Vagina (tissue), 2 donors: ENCODE measurements around the gene KCNK4. TPM values are rescaled to one million over a fixed set of nuclear protein-coding genes. Genes with fewer than 3 reads are reported as not detected.
"Not testable (repeated sequence)": the region's sequence is repeated elsewhere in the genome, so short reads cannot be mapped to it uniquely, and the experiment has no call there.

Source experiments
- DNase-seq, 2 donors: peaks; one replicate each; pipeline ENCODE4 v3.0.0-alpha.2; 2017; ENCODE audit errors: extremely low spot score in 2 of 2
- H3K27ac ChIP-seq: fragments of 200-600 bp; sonication (generic); one replicate; pipeline ENCODE4 v1.5.1; 2019
- H3K27me3 ChIP-seq: fragments of 200-600 bp; sonication (generic); one replicate; pipeline ENCODE4 v1.5.1; 2019
- H3K36me3 ChIP-seq, 2 donors: fragments of 200-600 bp; sonication (generic); one replicate each; pipeline ENCODE4 v1.5.1; 2017 to 2019
- H3K4me1 ChIP-seq: fragments of 200-600 bp; sonication (generic); one replicate; pipeline ENCODE4 v1.5.1; 2019
- H3K4me3 ChIP-seq, 2 donors: fragments of 200-600 bp; sonication (generic); 1 replicate in 1 of 2; 2 replicates in 1 of 2; pipeline ENCODE4 v1.5.1; 2016 to 2019
- H3K9me3 ChIP-seq: fragments of 200-600 bp; sonication (generic); one replicate; pipeline ENCODE4 v1.5.1; 2019
- POLR2A ChIP-seq, 2 donors: fragments of 450-650 bp; IDR thresholded peaks; one replicate each; pipeline ENCODE4 v1.6.1; 2017; ENCODE audit warnings: antibody characterized with exemption in 2 of 2, mild to moderate bottlenecking in 2 of 2, moderate library complexity in 2 of 2
- POLR2AphosphoS5 ChIP-seq, 2 donors: sonication (generic); formaldehyde crosslinking; IDR thresholded peaks; one replicate each; pipeline ENCODE4 v1.9.0; 2017; ENCODE audit warnings: antibody characterized with exemption in 2 of 2, mild to moderate bottlenecking in 2 of 2, low read depth in 1 of 2; ENCODE audit not compliant: insufficient read depth in 1 of 2
- intact Hi-C: fragments of 100-400 bp; cut with DNase I; formaldehyde crosslinking; loops from one replicate; pipeline ENCODE4 v1.15.1; 2023
- total RNA-seq: library from RNA; depleted of rRNA; stranded (reverse); fragments of >200 nt; gene quantifications from one replicate; pipeline ENCODE4 v1.2.3, GENCODE V29; 2016
- TF ChIP-seq, protein P1 (sequence below), 3 experiments: fragments of 450-650 bp in 2 of 3; fragments of 200-600 bp in 1 of 3; sonication (generic) in 1 of 3; IDR thresholded peaks; one replicate each; pipeline ENCODE4 v1.5.1; 2017 to 2019; ENCODE audit warnings: antibody characterized with exemption in 3 of 3, mild to moderate bottlenecking in 2 of 3, moderate library complexity in 2 of 3

The KCNK4 gene
- total RNA-seq, 1 donor from 2014 or later, result 0.98 TPM

DNA sequence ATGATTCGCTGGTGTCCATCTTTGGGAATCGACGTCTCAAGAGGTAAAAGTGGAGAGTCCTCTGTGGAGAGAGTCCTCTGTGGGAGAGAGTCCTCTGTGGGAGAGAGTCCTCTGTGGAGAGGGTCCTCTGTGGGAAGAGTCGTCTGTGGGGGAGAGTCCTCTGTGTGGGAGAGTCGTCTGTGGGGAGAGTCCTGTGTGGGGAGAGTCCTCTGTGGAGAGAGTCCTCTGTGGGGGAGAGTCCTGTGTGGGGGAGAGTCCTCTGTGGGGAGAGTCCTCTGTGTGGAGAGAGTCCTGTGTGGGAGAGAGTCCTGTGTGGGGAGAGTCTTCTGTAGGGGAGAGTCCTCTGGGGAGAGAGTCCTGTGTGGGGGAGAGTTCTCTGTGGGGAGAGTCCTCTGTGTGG is 29.9 kb downstream of the KCNK4 start:
- Histone ChIP-seq H3K27me3 (no peaks in the 10 kb centered on the region), H3K9me3 (no peaks in the 10 kb centered on the region), H3K27ac (no peak overlapping the region), H3K4me1 (peaks cover 50% of the 10 kb centered on the region), H3K4me3 (no peak overlapping the region), H3K36me3 (peaks cover 0 to 13% of the 10 kb centered on the region in 2 donors)
- DNase-seq, result peak in 1 of 2 donors; percentile 77
- intact Hi-C loops, result no loop called here
- TF ChIP-seq, protein P1, sequence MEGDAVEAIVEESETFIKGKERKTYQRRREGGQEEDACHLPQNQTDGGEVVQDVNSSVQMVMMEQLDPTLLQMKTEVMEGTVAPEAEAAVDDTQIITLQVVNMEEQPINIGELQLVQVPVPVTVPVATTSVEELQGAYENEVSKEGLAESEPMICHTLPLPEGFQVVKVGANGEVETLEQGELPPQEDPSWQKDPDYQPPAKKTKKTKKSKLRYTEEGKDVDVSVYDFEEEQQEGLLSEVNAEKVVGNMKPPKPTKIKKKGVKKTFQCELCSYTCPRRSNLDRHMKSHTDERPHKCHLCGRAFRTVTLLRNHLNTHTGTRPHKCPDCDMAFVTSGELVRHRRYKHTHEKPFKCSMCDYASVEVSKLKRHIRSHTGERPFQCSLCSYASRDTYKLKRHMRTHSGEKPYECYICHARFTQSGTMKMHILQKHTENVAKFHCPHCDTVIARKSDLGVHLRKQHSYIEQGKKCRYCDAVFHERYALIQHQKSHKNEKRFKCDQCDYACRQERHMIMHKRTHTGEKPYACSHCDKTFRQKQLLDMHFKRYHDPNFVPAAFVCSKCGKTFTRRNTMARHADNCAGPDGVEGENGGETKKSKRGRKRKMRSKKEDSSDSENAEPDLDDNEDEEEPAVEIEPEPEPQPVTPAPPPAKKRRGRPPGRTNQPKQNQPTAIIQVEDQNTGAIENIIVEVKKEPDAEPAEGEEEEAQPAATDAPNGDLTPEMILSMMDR (IDR thresholded peaks at IDR 0.05), result no peak
- TF ChIP-seq POLR2AphosphoS5 (IDR thresholded peaks at IDR 0.05; ENCODE audit: insufficient read depth in 1 of 2, low read depth in 1 of 2) (no peak), POLR2A (IDR thresholded peaks at IDR 0.05) (no peak)

DNA sequence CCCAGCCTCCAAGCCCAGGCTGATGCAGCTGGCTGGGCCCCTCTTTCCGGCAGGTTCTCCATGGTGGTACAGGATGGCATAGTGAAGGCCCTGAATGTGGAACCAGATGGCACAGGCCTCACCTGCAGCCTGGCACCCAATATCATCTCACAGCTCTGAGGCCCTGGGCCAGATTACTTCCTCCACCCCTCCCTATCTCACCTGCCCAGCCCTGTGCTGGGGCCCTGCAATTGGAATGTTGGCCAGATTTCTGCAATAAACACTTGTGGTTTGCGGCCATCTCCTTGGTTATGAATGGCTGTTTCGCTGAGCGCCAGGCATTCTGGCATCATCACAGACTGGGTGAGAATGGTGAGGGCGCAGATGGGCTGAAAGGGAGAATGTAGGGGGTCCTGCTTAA is 30.4 kb downstream of the KCNK4 start:
- H3K27ac ChIP-seq, result no peak overlapping the region
- TF ChIP-seq POLR2AphosphoS5 (IDR thresholded peaks at IDR 0.05; ENCODE audit: insufficient read depth in 1 of 2, low read depth in 1 of 2) (no peak), POLR2A (IDR thresholded peaks at IDR 0.05) (no peak)
- TF ChIP-seq, protein P1 (IDR thresholded peaks at IDR 0.05), result no peak
- H3K9me3 ChIP-seq, result no peaks in the 10 kb centered on the region
- H3K4me1 ChIP-seq, result peaks cover 45% of the 10 kb centered on the region
- no peak overlapping the region for H3K4me3 ChIP-seq
- DNase-seq, result peak in 1 of 2 donors; percentile 85
- intact Hi-C loops, result no loop called here
- peaks cover 0 to 11% of the 10 kb centered on the region in 2 donors for H3K36me3 ChIP-seq
- H3K27me3 ChIP-seq, result no peaks in the 10 kb centered on the region

DNA sequence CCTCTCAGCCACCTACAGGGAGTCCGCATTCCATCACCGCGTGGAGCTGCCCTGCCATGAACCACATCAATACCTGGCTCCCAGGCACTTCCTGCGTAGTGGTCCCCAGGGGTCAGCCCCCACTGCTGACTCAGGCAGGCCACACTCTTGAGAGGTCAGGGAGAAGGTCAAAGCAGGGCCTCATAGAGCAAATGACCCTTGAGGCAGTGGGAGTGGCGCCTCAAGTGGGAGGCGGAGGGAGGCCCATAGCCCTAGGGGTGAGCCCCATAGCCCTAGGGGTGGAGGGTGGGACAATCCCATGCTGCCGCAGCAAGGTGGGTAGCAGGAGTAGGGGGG is 31.8 kb downstream of the KCNK4 start:
- intact Hi-C loops, result no loop called here
- Histone ChIP-seq H3K27ac (no peak overlapping the region), H3K4me1 (peaks cover 38% of the 10 kb centered on the region), H3K36me3 (peaks cover 0 to 11% of the 10 kb centered on the region in 2 donors), H3K9me3 (no peaks in the 10 kb centered on the region), H3K4me3 (no peak overlapping the region), H3K27me3 (no peaks in the 10 kb centered on the region)
- no peak for TF ChIP-seq POLR2A (IDR thresholded peaks at IDR 0.05)
- TF ChIP-seq, protein P1 (IDR thresholded peaks at IDR 0.05), result no peak
- TF ChIP-seq POLR2AphosphoS5 (IDR thresholded peaks at IDR 0.05; ENCODE audit: insufficient read depth in 1 of 2, low read depth in 1 of 2), result no peak
- no peak for DNase-seq

DNA sequence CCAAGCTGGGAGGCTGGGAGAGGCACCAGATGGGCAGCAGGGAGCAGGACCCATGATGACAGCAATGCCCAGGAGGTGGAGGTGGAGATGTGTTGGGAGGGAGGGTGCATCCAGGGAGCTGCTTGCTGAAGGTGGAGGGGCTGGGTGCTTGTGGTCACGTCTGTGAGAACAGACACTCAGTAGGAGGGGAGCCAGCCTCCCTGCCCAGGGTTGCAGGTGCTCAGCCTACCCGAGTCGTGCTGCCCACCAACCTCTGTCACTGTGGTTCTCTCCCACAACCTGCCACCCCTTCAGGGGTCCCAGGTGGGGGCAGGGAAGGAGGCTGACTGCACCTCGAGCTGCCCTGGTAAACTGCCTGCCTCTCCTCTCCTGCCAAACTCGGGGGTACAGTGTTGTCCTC is 32.3 kb downstream of the KCNK4 start:
- H3K36me3 ChIP-seq, result peaks cover 0 to 11% of the 10 kb centered on the region in 2 donors
- peak in 1 of 2 donors; percentile 86 for DNase-seq
- H3K4me3 ChIP-seq, result no peak overlapping the region
- TF ChIP-seq POLR2A (IDR thresholded peaks at IDR 0.05), result no peak
- TF ChIP-seq, protein P1 (IDR thresholded peaks at IDR 0.05), result no peak
- TF ChIP-seq POLR2AphosphoS5 (IDR thresholded peaks at IDR 0.05; ENCODE audit: insufficient read depth in 1 of 2, low read depth in 1 of 2), result no peak
- no peaks in the 10 kb centered on the region for H3K27me3 ChIP-seq
- H3K27ac ChIP-seq, result no peak overlapping the region
- H3K4me1 ChIP-seq, result peaks cover 38% of the 10 kb centered on the region
- intact Hi-C loops, result no loop called here
- H3K9me3 ChIP-seq, result no peaks in the 10 kb centered on the region

DNA sequence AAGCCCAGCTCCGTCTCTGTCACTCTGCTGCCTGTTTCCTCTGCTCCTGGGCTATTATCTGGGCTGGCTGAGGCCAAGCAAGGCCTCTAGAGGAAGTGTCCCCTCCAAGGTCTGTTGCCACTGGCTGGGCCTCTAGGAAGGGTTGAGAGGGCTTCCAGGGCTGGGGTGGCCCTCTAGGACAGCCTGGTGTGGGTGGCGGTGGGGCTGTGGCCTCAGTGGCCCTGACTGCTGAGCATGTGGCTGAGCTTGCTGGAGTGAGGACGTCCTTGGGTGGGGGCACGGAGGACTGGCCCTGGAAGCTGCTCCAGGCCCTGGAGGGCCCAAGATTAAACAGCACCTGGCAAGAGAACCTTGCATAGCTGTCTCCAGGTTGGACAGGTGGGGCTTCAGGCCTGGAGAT is 32.9 kb downstream of the KCNK4 start:
- DNase-seq, result peak in 1 of 2 donors; percentile 83
- H3K27ac ChIP-seq, result not testable (repeated sequence)

More for the DNA sequence above, 32.9 kb downstream of the KCNK4 start:
- peaks cover 0 to 11% of the 10 kb centered on the region in 2 donors for H3K36me3 ChIP-seq
- intact Hi-C loops, H3K4me3 ChIP-seq, H3K9me3 ChIP-seq, H3K27me3 ChIP-seq: not testable (repeated sequence)
- peaks cover 36% of the 10 kb centered on the region for H3K4me1 ChIP-seq
